GM12878 (cell line): ENCODE results near the gene TMEM120B.

Source experiments
- ATF3 ChIP-seq: IDR thresholded peaks from 2 replicates; pipeline ENCODE4 v1.6.1; 2011; ENCODE audit warnings: low read depth, mild to moderate bottlenecking, low read length, moderate library complexity, borderline replicate concordance; ENCODE audit errors: extremely low read depth
- CTCF ChIP-seq, 3 experiments: IDR thresholded peaks in 2 of 3; conservative IDR thresholded peaks in 1 of 3; 2 replicates each; pipeline ENCODE4 v1.5.1; 2011; ENCODE audit warnings: low read depth in 3 of 3, low read length in 3 of 3, mild to moderate bottlenecking in 3 of 3, control low read depth in 2 of 3, moderate library complexity in 2 of 3, inconsistent platforms in 1 of 3, mixed read lengths in 1 of 3; ENCODE audit not compliant: control insufficient read depth in 2 of 3, insufficient read depth in 1 of 3; ENCODE audit errors: extremely low read depth in 1 of 3
- EP300 ChIP-seq, 2 experiments: fragments of 150-350 bp in 1 of 2; IDR thresholded peaks; 2 replicates each; pipeline ENCODE4 v1.6.1; 2011 to 2012; ENCODE audit warnings: low read depth in 2 of 2, low read length in 2 of 2, borderline replicate concordance in 1 of 2, improper control_type of control experiment in 1 of 2, inconsistent platforms in 1 of 2; ENCODE audit not compliant: control insufficient read depth in 1 of 2
- FOXM1 ChIP-seq: IDR thresholded peaks from 2 replicates; pipeline ENCODE4 v1.6.1; 2012; ENCODE audit warnings: low read depth, mild to moderate bottlenecking, inconsistent platforms, low read length, moderate library complexity
- IRF3 ChIP-seq: fragments of 450-650 bp; IDR thresholded peaks from 2 replicates; pipeline ENCODE4 v1.6.1; 2014; ENCODE audit warnings: mild to moderate bottlenecking
- POLR2A ChIP-seq: IDR thresholded peaks from 2 replicates; pipeline ENCODE4 v1.6.1; 2011; ENCODE audit warnings: low read depth, mild to moderate bottlenecking, low read length
- REST ChIP-seq: IDR thresholded peaks from 2 replicates; pipeline ENCODE4 v1.6.1; 2012; ENCODE audit warnings: mild to moderate bottlenecking, low read depth, low read length
- SRF ChIP-seq, 2 experiments: IDR thresholded peaks; 2 replicates each; pipeline ENCODE4 v1.6.1; 2011; ENCODE audit warnings: low read depth in 2 of 2, low read length in 2 of 2, mild to moderate bottlenecking in 1 of 2, moderate library complexity in 1 of 2

GRCh38 chr12:121753844-121754264, 41.3 kb downstream of the TMEM120B start:
- TF ChIP-seq EP300 (IDR thresholded peaks at IDR 0.05; ENCODE audit: borderline replicate concordance in 1 of 2, control insufficient read depth in 1 of 2, low read depth in 2 of 2, low read length in 2 of 2), result no peak
- no peak for TF ChIP-seq REST
- no peak for TF ChIP-seq ATF3
- no peak for TF ChIP-seq SRF (IDR thresholded peaks at IDR 0.05; ENCODE audit: low read depth in 2 of 2, low read length in 2 of 2)
- TF ChIP-seq POLR2A, result no peak
- TF ChIP-seq IRF3, result no peak
- TF ChIP-seq FOXM1, result no peak
- no peak for TF ChIP-seq CTCF (IDR thresholded peaks at IDR 0.05 in 2 of 3, conservative IDR thresholded peaks at IDR 0.05 in 1 of 3; ENCODE audit: control insufficient read depth in 2 of 3, extremely low read depth in 1 of 3, insufficient read depth in 1 of 3, low read depth in 3 of 3, low read length in 3 of 3)
